GM12878 (cell line): ENCODE data around the gene CCL16. TPM values are rescaled to one million over a fixed set of nuclear protein-coding genes. Genes with fewer than 3 reads are reported as not detected.
A peak's percentile ranks its signal among the peaks of the same experiment; 100 is the strongest.

Source experiments
- ATAC-seq: fragments of 200-7000 bp; cut with Tn5 transposase; 3 replicates; pipeline ENCODE4 v1.9.1; 2020; ENCODE audit warnings: mild to moderate bottlenecking, moderate library complexity
- BruUV-seq: library from RNA; stranded (reverse); fragments of 400-500 nt; replicated peaks from 2 replicates; lab custom pipeline; 2021; lab: Mats Ljungman, UMichigan
- CTCF ChIA-PET: fragments of 300-600 bp; sonication (Branson Sonifier 250); formaldehyde crosslinking; extraction: SDS; loops from one replicate; lab custom pipeline; 2021; ENCODE audit warnings: inconsistent platforms; lab: Yijun Ruan, JAX
- POLR2A ChIA-PET: fragments of 350-600 bp; formaldehyde crosslinking; extraction: SDS; loops from one replicate; lab custom pipeline; 2021; ENCODE audit warnings: inconsistent platforms; lab: Charles Lee
- RAD21 ChIA-PET: fragments of 300-600 bp; sonication (Branson Sonifier 250); formaldehyde crosslinking; loops from one replicate; lab custom pipeline; 2023; ENCODE audit warnings: antibody characterized with exemption; ENCODE audit not compliant: unreplicated experiment; lab: Charles Lee
- SMC1A ChIA-PET: fragments of 300-600 bp; sonication (Branson Sonifier 250); formaldehyde crosslinking; loops from one replicate; lab custom pipeline; 2023; ENCODE audit not compliant: unreplicated experiment, uncharacterized antibody; lab: Charles Lee
- DNase-seq: peaks from one replicate; pipeline ENCODE4 v3.0.0-alpha.2; 2011; ENCODE audit warnings: low read depth, low spot score
- FAIRE-seq: peaks from 3 replicates; lab custom pipeline; 2011; peaks lifted over from hg19 to GRCh38; lab: Jason Lieb, UNC
- H2AFZ ChIP-seq: 2 replicates; pipeline ENCODE4 v1.6.0; 2011; ENCODE audit warnings: low read depth, low read length, control low read depth; ENCODE audit not compliant: control insufficient read depth
- H3K27ac ChIP-seq: 2 replicates; pipeline ENCODE4 v1.5.1; 2011; ENCODE audit warnings: control low read depth; ENCODE audit not compliant: control insufficient read depth, insufficient read depth
- H3K27me3 ChIP-seq, 2 experiments: replicated peaks in 1 of 2; 2 replicates each; pipeline versions ENCODE4 v1.6.0 to v1.6.1; 2011; ENCODE audit warnings: low read length in 1 of 2; ENCODE audit not compliant: control insufficient read depth in 2 of 2, insufficient read depth in 2 of 2
- H3K36me3 ChIP-seq, 2 experiments: 2 replicates each; pipeline ENCODE4 v1.5.1; 2011; ENCODE audit warnings: low read length in 1 of 2; ENCODE audit not compliant: control insufficient read depth in 2 of 2, insufficient read depth in 2 of 2
- H3K4me1 ChIP-seq: 2 replicates; pipeline ENCODE4 v1.6.1; 2011; ENCODE audit warnings: mild to moderate bottlenecking, low read length, moderate library complexity, mixed read lengths; ENCODE audit not compliant: control insufficient read depth, insufficient read depth
- H3K4me2 ChIP-seq: 2 replicates; pipeline ENCODE4 v1.6.0; 2011; ENCODE audit warnings: control low read depth; ENCODE audit not compliant: control insufficient read depth, insufficient read depth
- H3K4me3 ChIP-seq: fragments of 200-600 bp; sonication (generic); 2 replicates; pipeline ENCODE4 v1.5.1; 2016
- H3K79me2 ChIP-seq: 2 replicates; pipeline ENCODE4 v1.6.0; 2011; ENCODE audit warnings: low read length; ENCODE audit not compliant: control insufficient read depth, insufficient read depth
- H3K9ac ChIP-seq: 2 replicates; pipeline ENCODE4 v1.8.0; 2011; ENCODE audit warnings: low read length, control low read depth, mixed read lengths; ENCODE audit not compliant: control insufficient read depth, insufficient read depth
- H3K9me3 ChIP-seq: replicated peaks from 3 replicates; pipeline ENCODE4 v1.5.1; 2011; ENCODE audit warnings: mild to moderate bottlenecking, low read length; ENCODE audit not compliant: control insufficient read depth, insufficient read depth
- H4K20me1 ChIP-seq: 2 replicates; pipeline ENCODE4 v1.6.0; 2011; ENCODE audit not compliant: control insufficient read depth, insufficient read depth
- ATF7 ChIP-seq: fragments of 450-650 bp; IDR thresholded peaks from 2 replicates; pipeline ENCODE4 v1.6.1; 2016; ENCODE audit warnings: low read depth, mild to moderate bottlenecking
- BCL11A ChIP-seq: IDR thresholded peaks from 2 replicates; pipeline ENCODE4 v1.6.1; 2011; ENCODE audit warnings: low read depth, low read length
- HCFC1 ChIP-seq: fragments of 150-350 bp; IDR thresholded peaks from 2 replicates; pipeline ENCODE4 v1.6.1; 2014; ENCODE audit warnings: low read length
- IKZF1 ChIP-seq: fragments of 450-650 bp; conservative IDR thresholded peaks from 2 replicates; pipeline ENCODE4 v1.6.1; 2017; ENCODE audit warnings: antibody characterized with exemption, mild to moderate bottlenecking
- IKZF2 ChIP-seq, 2 experiments: fragments of 450-650 bp; IDR thresholded peaks; 2 replicates each; pipeline ENCODE4 v1.6.1; 2017; ENCODE audit warnings: mild to moderate bottlenecking in 2 of 2, moderate library complexity in 2 of 2
- IRF4 ChIP-seq: IDR thresholded peaks from 2 replicates; pipeline ENCODE4 v1.6.1; 2011; ENCODE audit warnings: low read depth, low read length
- MEF2B ChIP-seq: fragments of 450-650 bp; IDR thresholded peaks from 2 replicates; pipeline ENCODE4 v1.6.1; 2018; ENCODE audit warnings: mild to moderate bottlenecking, moderate library complexity; ENCODE audit not compliant: partially characterized antibody, poor library complexity, severe bottlenecking
- MTA2 ChIP-seq: fragments of 450-650 bp; IDR thresholded peaks from 2 replicates; pipeline ENCODE4 v1.6.1; 2016; ENCODE audit warnings: low read depth, mild to moderate bottlenecking, moderate library complexity
- NBN ChIP-seq: fragments of 450-650 bp; IDR thresholded peaks from 2 replicates; pipeline ENCODE4 v1.6.1; 2016
- PAX5 ChIP-seq: IDR thresholded peaks from 2 replicates; pipeline ENCODE4 v1.6.1; 2011; ENCODE audit warnings: low read depth, low read length, borderline replicate concordance
- PBX3 ChIP-seq: IDR thresholded peaks from 2 replicates; pipeline ENCODE4 v1.6.1; 2011; ENCODE audit warnings: mild to moderate bottlenecking, low read depth, low read length, moderate library complexity; ENCODE audit not compliant: insufficient replicate concordance
- PML ChIP-seq: IDR thresholded peaks from 2 replicates; pipeline ENCODE4 v1.6.1; 2012; ENCODE audit warnings: low read length, inconsistent platforms
- POU2F2 ChIP-seq: IDR thresholded peaks from 3 replicates; pipeline ENCODE4 v1.6.1; 2011; ENCODE audit warnings: low read depth, mild to moderate bottlenecking, low read length, borderline replicate concordance
- TCF12 ChIP-seq: IDR thresholded peaks from 2 replicates; pipeline ENCODE4 v1.6.1; 2011; ENCODE audit warnings: low read depth, mild to moderate bottlenecking, low read length
- ZNF687 ChIP-seq: fragments of 450-650 bp; IDR thresholded peaks from 2 replicates; pipeline ENCODE4 v1.6.1; 2017; ENCODE audit warnings: mild to moderate bottlenecking, moderate library complexity
- WGBS: methylation state at CpG from one replicate; pipeline ENCODE4 v1.1.6; 2016; ENCODE audit warnings: low lambda C conversion rate; ENCODE audit not compliant: insufficient replicate concordance, insufficient coverage; ENCODE audit errors: missing lambda C conversion rate; 5-methylcytosine and 5-hydroxymethylcytosine counted together
- in situ Hi-C: fragments of 300-500 bp; cut with MboI; formaldehyde crosslinking; loops from 9 replicates; pipeline ENCODE4 v1.14.3; 2018; ENCODE audit warnings: mixed read lengths
- intact Hi-C: fragments of 100-400 bp; cut with micrococcal nuclease; formaldehyde crosslinking; loops from one replicate; pipeline ENCODE4 v1.14.2; 2022; ENCODE audit not compliant: unreplicated experiment
- polyA plus RNA-seq, 11 experiments: library from polyadenylated mRNA; depleted of rRNA in 4 of 11; unstranded in 6 of 11; stranded (reverse) in 5 of 11; fragments of >200 nt; fragmentation: Nextera tagmentation in 4 of 11; fragmentation: Illumina TruSeq in 1 of 11; extraction: Ambion mirVana in 4 of 11; extraction: Trizol in 1 of 11; gene quantifications; 1 replicate in 1 of 11; 2 replicates in 10 of 11; pipeline versions ENCODE4 v1.2.1 to v1.2.3, GENCODE V29; 2011 to 2016; ENCODE audit warnings: inconsistent platforms in 2 of 11, missing spikeins in 2 of 11, low read depth in 1 of 11
- total RNA-seq, 4 experiments: library from RNA; depleted of rRNA in 3 of 4; stranded (reverse); fragments of >200 nt in 3 of 4; fragmentation: Illumina TruSeq in 1 of 4; extraction: Trizol in 1 of 4; gene quantifications; 2 replicates each; pipeline versions ENCODE4 v1.2.1 to v1.2.3, GENCODE V29; 2013 to 2021
- TF ChIP-seq, protein P1 (sequence below): fragments of 450-650 bp; IDR thresholded peaks from 2 replicates; pipeline ENCODE4 v1.6.1; 2017; ENCODE audit warnings: mild to moderate bottlenecking, low read depth, inconsistent platforms; ENCODE audit not compliant: poor library complexity, severe bottlenecking
- TF ChIP-seq, protein P2 (sequence below): IDR thresholded peaks from 2 replicates; pipeline ENCODE4 v1.6.1; 2012; ENCODE audit warnings: low read depth, low read length, improper control_type of control experiment

Gene CCL16
- total and polyA plus RNA-seq, 10 of the 15 experiments (the other 5 are each of a cell fraction or from before 2014, with no cell fraction given): not detected

GRCh38 chr17:35977509-35977908, 3.8 kb downstream of the CCL16 start:
- H3K27ac ChIP-seq: no peak overlapping the region
- ChIA-PET CTCF (interaction anchor here (0.9 to 19.0 kb wide), 11 partner anchors 8 to 170 kb away, joined by 3 to 622 read pairs (median 5); partner anchors contain the start of gene CCL3), POLR2A (interaction anchor here (1.2 to 1.3 kb wide), 2 partner anchors 95 to 173 kb away, joined by 3 to 5 read pairs; no protein-coding TSS in a partner anchor), SMC1A (interaction anchor here (0.7 to 17.2 kb wide), 23 partner anchors 8 to 172 kb away, joined by 3 to 485 read pairs (median 4); partner anchors contain the start of genes CCL14, CCL3 and CCL4), RAD21 (interaction anchor here (1.1 to 17.2 kb wide), 8 partner anchors 8 to 171 kb away, joined by 4 to 342 read pairs (median 10); partner anchors contain the start of gene CCL3)
- no peaks in the 10 kb centered on the region for H3K79me2 ChIP-seq
- H2AFZ ChIP-seq: 0 out of 2 replicates have a peak overlapping the region, but pooled peaks have one; percentile 15
- no peak overlapping the region for H3K9ac ChIP-seq
- no peak overlapping the region; the same call in 1 of the 2 replicates for H3K4me2 ChIP-seq
- no peaks in the 10 kb centered on the region; the same call in 1 of the 3 replicates for H3K9me3 ChIP-seq
- H3K27me3 ChIP-seq: no peaks in the 10 kb centered on the region
- no peaks in the 10 kb centered on the region for H4K20me1 ChIP-seq
- no peak overlapping the region for H3K4me3 ChIP-seq
- BruUV-seq: no TSS peak
- in situ Hi-C loops: no loop called here
- FAIRE-seq (no peak), DNase-seq (no peak), ATAC-seq (peak; percentile 87)
- H3K36me3 ChIP-seq: no peaks in the 10 kb centered on the region
- H3K4me1 ChIP-seq: peaks cover 6% of the 10 kb centered on the region; the same call in 1 of the 2 replicates
- 14% methylated on average over 7 of the region's 7 CpGs for WGBS
- intact Hi-C loops: loop anchor here (2.0 kb wide), 1 partner anchor 95 kb away; no protein-coding TSS in a partner anchor
- TF ChIP-seq TCF12 (no peak), HCFC1 (no peak), PAX5 (peak; percentile 66), POU2F2 (peak; percentile 35; the same call in 1 of the 3 replicates), ATF7 (peak; percentile 47; the same call in 1 of the 2 replicates), IRF4 (peak; percentile 58; the same call in 1 of the 2 replicates), BCL11A (0 out of 2 replicates have a peak, but pooled peaks have one; percentile 14), ZNF687 (peak; percentile 18; the same call in 1 of the 2 replicates), MEF2B (peak; percentile 50), NBN (0 out of 2 replicates have a peak, but pooled peaks have one; percentile 24), IKZF2 (IDR thresholded peaks at IDR 0.05) (peak; percentile 71 to 73), MTA2 (peak; percentile 68; the same call in 1 of the 2 replicates), PBX3 (no peak), IKZF1 (peak; percentile 61), PML (no peak)
- TF ChIP-seq, protein P1, sequence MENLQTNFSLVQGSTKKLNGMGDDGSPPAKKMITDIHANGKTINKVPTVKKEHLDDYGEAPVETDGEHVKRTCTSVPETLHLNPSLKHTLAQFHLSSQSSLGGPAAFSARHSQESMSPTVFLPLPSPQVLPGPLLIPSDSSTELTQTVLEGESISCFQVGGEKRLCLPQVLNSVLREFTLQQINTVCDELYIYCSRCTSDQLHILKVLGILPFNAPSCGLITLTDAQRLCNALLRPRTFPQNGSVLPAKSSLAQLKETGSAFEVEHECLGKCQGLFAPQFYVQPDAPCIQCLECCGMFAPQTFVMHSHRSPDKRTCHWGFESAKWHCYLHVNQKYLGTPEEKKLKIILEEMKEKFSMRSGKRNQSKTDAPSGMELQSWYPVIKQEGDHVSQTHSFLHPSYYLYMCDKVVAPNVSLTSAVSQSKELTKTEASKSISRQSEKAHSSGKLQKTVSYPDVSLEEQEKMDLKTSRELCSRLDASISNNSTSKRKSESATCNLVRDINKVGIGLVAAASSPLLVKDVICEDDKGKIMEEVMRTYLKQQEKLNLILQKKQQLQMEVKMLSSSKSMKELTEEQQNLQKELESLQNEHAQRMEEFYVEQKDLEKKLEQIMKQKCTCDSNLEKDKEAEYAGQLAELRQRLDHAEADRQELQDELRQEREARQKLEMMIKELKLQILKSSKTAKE: peak; percentile 27
- TF ChIP-seq, protein P2, sequence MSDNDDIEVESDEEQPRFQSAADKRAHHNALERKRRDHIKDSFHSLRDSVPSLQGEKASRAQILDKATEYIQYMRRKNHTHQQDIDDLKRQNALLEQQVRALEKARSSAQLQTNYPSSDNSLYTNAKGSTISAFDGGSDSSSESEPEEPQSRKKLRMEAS: no peak
